DOHH2 (cell line): ENCODE results near the gene CD109.

Experiments
- H3F3A ChIP-seq: fragments of 200-600 bp; sonication (generic), shearing (Covaris generic); 2 replicates; pipeline ENCODE4 v1.6.0; 2016; ENCODE audit warnings: antibody characterized with exemption, mild to moderate bottlenecking; ENCODE audit not compliant: control insufficient read depth, insufficient read depth
- H3K27ac ChIP-seq: fragments of 200-600 bp; sonication (generic); 2 replicates; pipeline ENCODE4 v1.5.1; 2014; ENCODE audit warnings: low read depth, mild to moderate bottlenecking, low read length, moderate library complexity
- H3K27me3 ChIP-seq: fragments of 200-600 bp; sonication (generic); 2 replicates; pipeline ENCODE4 v1.6.1; 2014; ENCODE audit warnings: mild to moderate bottlenecking, low read length, mixed read lengths; ENCODE audit not compliant: control insufficient read depth
- H3K36me3 ChIP-seq: fragments of 200-600 bp; sonication (generic); 2 replicates; pipeline ENCODE4 v1.6.1; 2014; ENCODE audit warnings: mild to moderate bottlenecking, low read length, moderate library complexity, mixed read lengths; ENCODE audit not compliant: control insufficient read depth
- H3K4me1 ChIP-seq: fragments of 200-600 bp; sonication (generic); 2 replicates; pipeline ENCODE4 v1.6.1; 2014; ENCODE audit warnings: mild to moderate bottlenecking, low read length, mixed read lengths; ENCODE audit not compliant: control insufficient read depth
- H3K4me2 ChIP-seq: fragments of 200-600 bp; sonication (generic); 2 replicates; pipeline ENCODE4 v1.6.0; 2014; ENCODE audit warnings: mild to moderate bottlenecking, low read length, moderate library complexity
- H3K4me3 ChIP-seq: fragments of 200-600 bp; sonication (generic); 2 replicates; pipeline ENCODE4 v1.5.1; 2014; ENCODE audit warnings: mild to moderate bottlenecking, low read length, mixed read lengths
- H3K79me2 ChIP-seq: fragments of 200-600 bp; sonication (generic); 2 replicates; pipeline ENCODE4 v1.6.1; 2014; ENCODE audit warnings: mild to moderate bottlenecking, low read length, mixed read lengths; ENCODE audit not compliant: control insufficient read depth
- H3K9me2 ChIP-seq: fragments of 200-600 bp; sonication (generic); replicated peaks from 2 replicates; pipeline ENCODE4 v1.6.1; 2014; ENCODE audit warnings: mild to moderate bottlenecking, low read length, mixed read lengths; ENCODE audit not compliant: control insufficient read depth
- H3K9me3 ChIP-seq: fragments of 200-600 bp; sonication (generic); 2 replicates; pipeline ENCODE4 v1.6.1; 2014; ENCODE audit warnings: antibody characterized with exemption, low read length, mixed read lengths; ENCODE audit not compliant: control insufficient read depth, insufficient read depth
- H4K20me1 ChIP-seq: fragments of 200-600 bp; sonication (generic); 2 replicates; pipeline ENCODE4 v1.6.0; 2014; ENCODE audit warnings: low read depth, mild to moderate bottlenecking, antibody characterized with exemption, low read length, moderate library complexity; ENCODE audit not compliant: control insufficient read depth, insufficient read depth
- CTCF ChIP-seq: fragments of 200-600 bp; sonication (generic); IDR thresholded peaks from one replicate; pipeline ENCODE4 v1.5.1; 2014; ENCODE audit warnings: antibody characterized with exemption, mild to moderate bottlenecking, low read depth, low read length; ENCODE audit not compliant: poor library complexity, severe bottlenecking
- EZH2phosphoT487 ChIP-seq: fragments of 200-600 bp; sonication (generic); IDR thresholded peaks from 2 replicates; pipeline ENCODE4 v1.6.1; 2017; ENCODE audit warnings: borderline replicate concordance, mild to moderate bottlenecking, antibody characterized with exemption, low read length, moderate library complexity, mixed read lengths

Gene CD109

GRCh38 chr6:73782911-73783310, 86.9 kb downstream of the CD109 start:
- Histone ChIP-seq H3K27me3 (peaks cover 9% of the 10 kb centered on the region; the same call in 1 of the 2 replicates), H3K9me2 (no peaks in the 10 kb centered on the region), H3K36me3 (no peaks in the 10 kb centered on the region), H3K4me2 (no peak overlapping the region), H3F3A (no peaks in the 10 kb centered on the region), H4K20me1 (no peaks in the 10 kb centered on the region), H3K79me2 (no peaks in the 10 kb centered on the region), H3K4me1 (no peaks in the 10 kb centered on the region), H3K27ac (no peak overlapping the region), H3K4me3 (no peak overlapping the region), H3K9me3 (no peaks in the 10 kb centered on the region)
- TF ChIP-seq CTCF (no peak), EZH2phosphoT487 (no peak)

DNA sequence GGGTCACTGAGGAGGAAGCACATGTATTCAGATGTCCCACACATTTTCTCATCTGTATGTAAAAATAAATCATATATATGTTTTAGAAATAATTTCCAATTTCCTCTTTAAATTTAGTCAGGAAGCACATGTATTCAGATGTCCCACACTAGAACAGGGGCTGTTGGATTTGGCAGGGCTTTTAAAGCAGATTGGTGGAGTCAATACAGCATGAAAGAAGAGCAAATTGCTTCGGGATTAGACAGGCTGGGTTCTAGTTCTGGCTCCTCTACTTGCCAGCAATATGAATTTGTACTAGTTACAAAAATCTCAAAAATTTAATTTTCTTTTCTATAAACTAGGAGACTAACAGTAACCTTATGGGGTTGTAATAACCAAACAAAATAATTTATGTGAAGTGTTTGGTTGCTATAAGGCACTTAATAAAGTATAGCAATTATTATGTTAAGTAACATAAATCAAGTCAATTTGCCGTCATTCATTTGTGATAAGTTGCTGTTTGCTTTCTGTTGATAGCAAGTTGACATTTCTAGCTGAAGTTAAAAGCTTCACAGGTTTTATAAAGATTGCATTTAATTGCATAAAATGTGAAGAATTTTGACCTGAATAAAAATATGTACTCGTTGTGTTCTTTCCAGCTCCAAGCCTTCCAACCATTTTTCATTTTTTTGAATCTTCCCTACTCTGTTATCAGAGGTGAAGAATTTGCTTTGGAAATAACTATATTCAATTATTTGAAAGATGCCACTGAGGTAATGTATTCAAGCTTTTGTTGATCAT, 88.9 kb downstream of the CD109 start:
- no peaks in the 10 kb centered on the region for H3K4me1 ChIP-seq
- no peaks in the 10 kb centered on the region for H4K20me1 ChIP-seq
- peaks cover 9% of the 10 kb centered on the region; the same call in 1 of the 2 replicates for H3K27me3 ChIP-seq
- H3K9me3 ChIP-seq = no peaks in the 10 kb centered on the region
- no peak overlapping the region for H3K4me3 ChIP-seq
- no peaks in the 10 kb centered on the region for H3F3A ChIP-seq
- no peak overlapping the region for H3K4me2 ChIP-seq
- no peak overlapping the region for H3K27ac ChIP-seq
- no peaks in the 10 kb centered on the region for H3K9me2 ChIP-seq
- H3K79me2 ChIP-seq = no peaks in the 10 kb centered on the region
- no peak for TF ChIP-seq CTCF
- TF ChIP-seq EZH2phosphoT487 = no peak
- no peaks in the 10 kb centered on the region for H3K36me3 ChIP-seq

GRCh38 chr6:73790574-73790973, 94.6 kb downstream of the CD109 start:
- no peaks in the 10 kb centered on the region for H3K9me3 ChIP-seq
- no peaks in the 10 kb centered on the region for H3K79me2 ChIP-seq
- H3K4me2 ChIP-seq = no peak overlapping the region
- no peaks in the 10 kb centered on the region for H3K9me2 ChIP-seq
- no peaks in the 10 kb centered on the region for H3K36me3 ChIP-seq
- no peak overlapping the region for H3K4me3 ChIP-seq
- no peaks in the 10 kb centered on the region for H3K4me1 ChIP-seq
- no peak for TF ChIP-seq EZH2phosphoT487
- TF ChIP-seq CTCF = no peak
- no peak overlapping the region for H3K27ac ChIP-seq
- H4K20me1 ChIP-seq = no peaks in the 10 kb centered on the region
- no peaks in the 10 kb centered on the region for H3F3A ChIP-seq
- 0 out of 2 replicates have a peak, but pooled peaks cover 3% of the 10 kb centered on the region for H3K27me3 ChIP-seq
